Measurements from ENCODE around the gene GOLGA6A.

GOLGA6A gene

DNA sequence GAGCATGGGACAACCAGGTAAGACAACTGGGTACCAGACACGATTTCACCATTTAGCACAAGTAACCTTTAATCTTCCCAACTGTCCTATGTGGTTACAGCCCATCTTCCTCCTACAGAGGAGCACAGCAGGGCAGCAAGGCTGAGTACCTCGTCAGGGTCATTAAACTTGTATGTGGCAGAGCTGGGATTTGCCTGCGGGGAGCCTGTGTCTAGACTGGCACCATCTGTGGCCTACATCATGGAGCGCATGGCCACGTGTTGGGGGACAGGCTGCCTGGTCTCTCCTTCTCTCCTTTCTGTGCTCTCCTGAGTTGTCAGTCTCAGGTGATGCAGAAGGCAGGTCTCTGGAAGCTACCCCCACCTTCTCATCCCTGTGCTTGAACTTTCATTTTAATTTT, 32.2 kb downstream of the GOLGA6A start:
- FAIRE-seq (no peak), DNase-seq (ENCODE audit: insufficient read length, low spot score) (no peak)
- TF ChIP-seq CTCF (IDR thresholded peaks at IDR 0.05; ENCODE audit: insufficient read depth, missing control alignments), result no peak

GRCh38 chr15:74046275-74046674, 36.1 kb downstream of the GOLGA6A start:
- no peak for FAIRE-seq

DNA sequence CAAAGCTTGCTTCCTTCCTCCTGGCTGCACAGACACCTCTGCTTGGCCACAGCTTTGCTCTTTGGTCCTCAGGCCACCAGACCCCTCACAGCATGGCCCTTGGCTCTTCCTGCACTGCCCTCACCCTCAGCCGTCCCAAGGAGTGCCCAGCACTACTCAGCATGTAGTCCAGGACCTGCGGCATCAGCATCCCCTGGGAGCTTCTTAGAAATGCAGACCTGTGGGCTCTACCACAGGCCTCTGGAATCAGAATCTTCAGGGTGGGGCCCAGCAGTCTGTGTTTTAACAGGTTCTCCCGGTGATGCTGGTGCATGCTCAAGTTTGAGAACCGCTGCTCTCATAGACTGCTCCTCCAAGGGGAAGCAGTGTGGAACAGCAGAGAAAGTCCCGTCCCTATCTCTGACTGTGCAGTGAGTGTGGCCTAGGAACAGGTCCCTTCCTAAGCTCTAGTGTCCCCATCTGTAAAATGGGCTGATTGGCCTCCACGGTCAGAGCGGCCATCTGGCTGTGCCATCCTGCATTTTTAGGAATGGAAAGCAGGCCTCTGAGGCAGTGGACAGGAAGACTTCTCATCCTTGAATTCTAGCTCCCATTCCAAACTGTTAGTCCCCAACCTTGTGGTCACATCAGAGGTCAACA, 36.6 kb downstream of the GOLGA6A start:
- no peak for DNase-seq (ENCODE audit: insufficient read length, low spot score)
- TF ChIP-seq CTCF (IDR thresholded peaks at IDR 0.05; ENCODE audit: insufficient read depth, missing control alignments), result no peak
- no peak for FAIRE-seq

More at GRCh38 chr15:74046275-74046674, 36.1 kb downstream of the GOLGA6A start:
- no peak for TF ChIP-seq CTCF (IDR thresholded peaks at IDR 0.05; ENCODE audit: insufficient read depth, missing control alignments)
- DNase-seq (ENCODE audit: insufficient read length, low spot score), result no peak

- no peak for TF ChIP-seq CTCF (IDR thresholded peaks at IDR 0.05; ENCODE audit: insufficient read depth, missing control alignments)
- DNase-seq (ENCODE audit: insufficient read length, low spot score) (peak; percentile 4), FAIRE-seq (no peak)
Measured at GRCh38 chr15:74045184-74045583, 37.2 kb downstream of the GOLGA6A start.

DNA sequence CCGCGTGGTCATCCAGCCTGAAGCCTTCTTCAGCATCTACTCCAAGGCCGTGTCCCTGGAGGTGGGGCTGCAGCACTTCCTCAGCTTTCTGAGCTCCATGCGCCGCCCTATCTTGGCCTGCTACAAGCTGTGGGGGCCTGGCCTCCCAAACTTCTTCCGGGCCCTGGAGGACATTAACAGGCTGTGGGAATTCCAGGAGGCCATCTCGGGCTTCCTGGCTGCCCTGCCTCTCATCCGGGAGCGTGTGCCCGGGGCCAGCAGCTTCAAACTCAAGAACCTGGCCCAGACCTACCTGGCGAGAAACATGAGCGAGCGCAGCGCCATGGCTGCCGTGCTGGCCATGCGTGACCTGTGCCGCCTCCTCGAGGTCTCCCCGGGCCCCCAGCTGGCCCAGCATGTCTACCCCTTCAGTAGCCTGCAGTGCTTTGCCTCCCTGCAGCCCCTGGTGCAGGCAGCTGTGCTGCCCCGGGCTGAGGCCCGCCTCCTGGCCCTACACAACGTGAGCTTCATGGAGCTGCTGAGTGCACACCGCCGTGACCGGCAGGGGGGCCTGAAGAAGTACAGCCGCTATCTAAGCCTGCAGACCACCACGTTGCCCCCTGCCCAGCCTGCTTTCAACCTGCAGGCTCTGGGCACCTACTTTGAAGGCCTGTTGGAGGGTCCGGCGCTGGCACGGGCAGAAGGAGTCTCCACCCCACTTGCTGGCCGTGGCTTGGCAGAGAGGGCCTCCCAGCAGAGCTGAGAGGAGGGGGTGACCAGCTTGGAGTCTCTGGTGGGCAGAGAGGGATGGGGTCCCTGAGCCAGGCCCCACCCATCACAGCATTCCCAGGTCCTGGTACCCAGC, 37.9 kb downstream of the GOLGA6A start:
- DNase-seq (ENCODE audit: insufficient read length, low spot score), result peak; percentile 8
- FAIRE-seq, result no peak

GRCh38 chr15:74043425-74044266, 38.7 kb downstream of the GOLGA6A start:
- FAIRE-seq (no peak), DNase-seq (ENCODE audit: insufficient read length, low spot score) (peak; percentile 9)
- TF ChIP-seq CTCF (IDR thresholded peaks at IDR 0.05; ENCODE audit: insufficient read depth, missing control alignments), result no peak

More for the DNA sequence above, 37.9 kb downstream of the GOLGA6A start:
- no peak for TF ChIP-seq CTCF (IDR thresholded peaks at IDR 0.05; ENCODE audit: insufficient read depth, missing control alignments)
